ENCODE measurements around the gene NOP58. TPM values are rescaled to one million over a fixed set of nuclear protein-coding genes. Genes with fewer than 3 reads are reported as not detected.
"Not testable (repeated sequence)": the region's sequence is repeated elsewhere in the genome, so short reads cannot be mapped to it uniquely, and the experiment has no call there.

The NOP58 gene
- total RNA-seq, 8 experiments from 2014 or later: 65.2 to 138 (median 89.9) TPM

DNA sequence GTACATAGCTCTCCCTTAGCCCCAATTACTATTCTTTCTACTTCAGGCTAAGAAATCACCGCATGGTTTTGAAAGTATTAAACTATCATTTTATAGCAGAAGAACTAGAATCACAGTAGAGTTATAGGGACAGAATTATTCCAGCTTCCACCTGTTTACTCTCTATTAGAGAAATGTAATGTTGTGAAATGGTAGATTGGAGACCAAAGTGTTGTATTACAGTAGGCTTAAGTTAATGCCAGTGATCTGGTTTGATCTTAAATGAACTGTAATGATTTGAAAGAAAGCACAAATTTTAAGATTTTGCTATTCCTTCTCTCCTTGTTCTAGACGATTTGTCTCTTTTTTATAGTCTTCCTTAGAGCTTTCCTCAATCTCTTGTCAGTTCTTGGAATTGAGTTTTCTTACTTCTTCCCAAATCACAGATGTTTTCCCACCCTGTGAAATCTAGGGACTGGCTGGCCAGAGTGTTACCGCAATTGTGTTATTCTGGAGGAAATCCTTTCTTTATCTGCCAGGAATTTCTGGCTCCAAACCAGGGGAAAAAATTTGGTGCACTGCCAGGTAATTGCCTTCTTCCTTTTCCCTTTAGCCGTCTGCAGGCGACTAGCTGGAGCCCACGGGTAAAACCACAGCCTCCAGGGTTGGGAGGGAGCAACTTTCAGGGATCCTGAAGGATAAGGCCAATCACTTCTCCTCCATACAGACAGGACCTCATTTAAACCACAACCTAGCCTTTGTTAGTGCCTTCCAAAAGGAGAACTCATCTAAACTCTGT lies 51.7 kb downstream of the NOP58 start:
- in situ Hi-C loops (cut with MboI; ENCODE audit: low pct_unique_long_range_greater_than_20kb in 2 of 9, low sequenced_read_pairs in 9 of 9, unreplicated experiment in 9 of 9): loop anchor here in 1 of 9 experiments (25.0 kb wide), 1 partner anchor 145 kb away; no protein-coding TSS in a partner anchor
- Histone ChIP-seq H3K4me1 (replicated peaks in 1 of 2) (no peaks in the 10 kb centered on the region), H3K4me3 (no peak overlapping the region), H3K27ac (no peak overlapping the region)
- peak in 4 of 8 experiments; percentile 50 to 89 (median 82) for ATAC-seq (replicated peaks in 6 of 8)
- 1 to 86% (median 57%) methylated on average over 2 to 6 of the region's 6 CpGs; no CpG with 5 or more reads in 1 of the 10 experiments for WGBS, 10 experiments

DNA sequence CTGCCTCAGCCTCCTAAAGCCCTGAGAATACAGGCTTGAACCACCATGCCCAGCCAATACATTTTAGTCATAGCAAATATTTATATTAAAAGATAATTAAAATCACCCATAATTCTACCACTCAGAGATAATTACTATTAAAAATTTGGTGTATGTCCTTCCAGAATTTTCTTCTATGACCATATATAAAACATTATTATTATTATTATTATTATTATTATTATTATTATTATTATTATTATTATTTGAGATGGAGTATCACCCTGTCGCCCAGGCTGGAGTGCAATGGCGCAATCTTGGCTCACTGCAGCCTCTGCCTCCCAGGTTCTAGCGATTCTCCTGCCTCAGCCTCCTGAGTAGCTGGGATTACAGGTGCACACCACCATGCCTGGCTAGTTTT lies 54.8 kb downstream of the NOP58 start:
- H3K4me1 ChIP-seq (replicated peaks in 1 of 2); ATAC-seq (replicated peaks in 6 of 8); H3K4me3 ChIP-seq; H3K27ac ChIP-seq: not testable (repeated sequence)
- WGBS, 10 experiments: 83 to 100% (median 100%) methylated on average over 1 to 3 of the region's 3 CpGs; no CpG with 5 or more reads in 5 of the 10 experiments
- in situ Hi-C loops (cut with MboI; ENCODE audit: low pct_unique_long_range_greater_than_20kb in 2 of 9, low sequenced_read_pairs in 9 of 9, unreplicated experiment in 9 of 9): loop anchor here in 1 of 9 experiments (25.0 kb wide), 1 partner anchor 142 kb away; no protein-coding TSS in a partner anchor

DNA sequence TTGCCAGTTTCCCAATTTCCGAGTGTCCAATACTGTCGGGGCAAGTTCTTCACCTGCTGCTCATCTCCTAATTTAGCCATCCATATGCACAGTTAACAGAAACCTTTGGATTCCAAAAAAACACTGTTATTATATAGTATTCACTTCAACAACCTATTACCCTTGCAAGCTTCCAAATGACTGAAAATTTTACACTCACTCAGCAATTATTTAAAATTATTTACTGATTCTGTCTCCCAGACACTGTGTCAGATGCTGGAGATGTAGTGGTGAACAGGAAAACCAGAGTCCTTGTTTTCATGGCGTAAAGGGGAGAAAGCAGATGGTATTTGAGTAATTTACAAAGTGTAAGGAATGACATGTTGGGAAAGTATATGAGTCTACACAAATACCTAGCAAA lies 56.9 kb downstream of the NOP58 start:
- in situ Hi-C loops (cut with MboI; ENCODE audit: low pct_unique_long_range_greater_than_20kb in 2 of 9, low sequenced_read_pairs in 9 of 9, unreplicated experiment in 9 of 9): loop anchor here in 1 of 9 experiments (25.0 kb wide), 1 partner anchor 140 kb away; no protein-coding TSS in a partner anchor
- ATAC-seq (replicated peaks in 6 of 8): no peak
- no peak overlapping the region for H3K27ac ChIP-seq
- 75 to 100% (median 90%) methylated on average over 1 to 3 of the region's 3 CpGs; no CpG with 5 or more reads in 4 of the 10 experiments for WGBS, 10 experiments
- no peaks in the 10 kb centered on the region for H3K4me1 ChIP-seq (replicated peaks in 1 of 2)
- no peak overlapping the region for H3K4me3 ChIP-seq

DNA sequence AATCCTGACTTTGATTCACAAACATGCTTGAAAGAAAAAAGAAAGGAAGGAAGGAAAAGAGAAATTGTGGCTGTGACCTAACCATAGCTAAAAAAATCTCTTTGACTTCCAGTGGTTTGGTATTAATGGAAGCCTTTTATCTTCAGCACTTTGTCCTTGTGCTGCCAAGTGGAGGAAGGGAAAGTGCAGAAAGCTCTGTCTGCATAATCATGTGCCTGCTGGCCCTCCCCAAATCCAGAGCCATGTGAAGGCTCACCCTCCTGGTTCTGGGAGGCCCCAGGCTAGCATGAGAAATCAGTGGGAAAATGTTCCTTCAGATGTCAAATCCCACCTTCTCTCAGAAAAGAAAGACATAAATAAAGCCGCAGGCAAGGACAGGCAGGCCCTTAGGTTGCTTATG lies 62.3 kb downstream of the NOP58 start:
- Histone ChIP-seq H3K27ac (no peak overlapping the region), H3K4me1 (replicated peaks in 1 of 2) (peaks cover 0 to 2% of the 10 kb centered on the region in 2 donors), H3K4me3 (no peak overlapping the region)
- 33 to 100% (median 83%) methylated on average over 1 of the region's 1 CpG; no CpG with 5 or more reads in 3 of the 10 experiments for WGBS, 10 experiments
- in situ Hi-C loops (cut with MboI; ENCODE audit: low pct_unique_long_range_greater_than_20kb in 2 of 9, low sequenced_read_pairs in 9 of 9, unreplicated experiment in 9 of 9): no loop called here
- peak in 5 of 8 experiments; percentile 70 to 84 (median 78) for ATAC-seq (replicated peaks in 6 of 8)

DNA sequence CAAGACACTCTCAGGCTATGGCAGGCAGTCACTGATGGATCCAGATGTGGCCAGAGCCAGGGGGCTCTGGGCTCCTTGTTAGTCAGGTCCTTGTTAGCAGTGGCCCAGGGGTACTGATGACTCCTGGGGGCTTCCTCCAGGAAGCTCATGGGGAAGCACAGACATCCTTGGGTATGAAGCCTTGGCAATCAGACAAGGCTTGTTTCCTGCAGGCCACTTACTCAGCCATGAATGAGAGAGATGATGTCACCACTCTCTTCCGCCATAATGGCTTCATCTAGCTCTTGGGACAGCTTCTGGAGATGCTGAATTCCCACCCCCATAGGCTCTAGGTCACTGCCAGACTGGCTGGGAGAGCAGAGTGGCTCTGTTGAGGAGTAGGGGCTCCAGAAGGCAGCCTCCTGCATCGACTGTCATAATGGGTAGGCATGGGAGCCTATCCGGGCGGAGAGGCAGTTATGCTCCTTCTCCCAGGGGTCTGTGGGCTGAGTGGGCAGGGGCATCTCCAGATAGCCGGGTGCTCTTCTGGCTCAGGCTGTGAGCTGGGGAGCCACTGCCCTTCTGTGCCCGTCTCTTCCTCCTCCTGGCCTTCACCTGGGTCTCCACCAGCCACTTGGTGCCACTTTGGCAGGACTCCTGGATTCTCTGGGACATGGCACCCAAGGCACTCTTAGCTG lies 70.4 kb downstream of the NOP58 start:
- Histone ChIP-seq H3K27ac (no peak overlapping the region), H3K4me3 (no peak overlapping the region), H3K4me1 (replicated peaks in 1 of 2) (no peaks in the 10 kb centered on the region)
- in situ Hi-C loops (cut with MboI; ENCODE audit: low pct_unique_long_range_greater_than_20kb in 2 of 9, low sequenced_read_pairs in 9 of 9, unreplicated experiment in 9 of 9): no loop called here
- no peak for ATAC-seq (replicated peaks in 6 of 8)
- 60 to 100% (median 91%) methylated on average over 1 to 2 of the region's 6 CpGs; no CpG with 5 or more reads in 6 of the 10 experiments for WGBS, 10 experiments

DNA sequence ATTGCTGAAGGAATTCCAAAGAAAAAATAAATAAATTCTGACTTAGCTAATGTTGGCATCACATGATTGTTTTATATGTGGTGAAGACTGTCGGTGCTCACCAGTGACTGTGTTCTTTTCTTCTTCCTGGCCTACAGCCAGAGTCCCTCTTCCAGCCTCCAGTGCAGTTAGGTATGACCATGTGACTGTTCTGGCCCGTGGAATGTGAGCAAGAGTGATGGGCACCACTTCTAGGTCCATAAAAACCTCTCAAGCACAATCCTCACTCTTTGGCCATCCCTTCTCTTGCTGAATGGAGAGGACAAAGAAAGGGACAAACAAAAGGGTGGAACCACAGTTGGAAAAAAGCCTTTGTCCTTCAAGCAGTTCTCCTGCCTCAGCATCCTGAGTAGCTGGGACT lies 71.6 kb downstream of the NOP58 start:
- 0 to 80% (median 38%) methylated on average over 1 to 2 of the region's 2 CpGs; no CpG with 5 or more reads in 3 of the 10 experiments for WGBS, 10 experiments
- no peak overlapping the region for H3K27ac ChIP-seq
- peak in 4 of 8 experiments; percentile 19 to 73 (median 48) for ATAC-seq (replicated peaks in 6 of 8)
- no peaks in the 10 kb centered on the region for H3K4me1 ChIP-seq (replicated peaks in 1 of 2)
- no peak overlapping the region for H3K4me3 ChIP-seq
- in situ Hi-C loops (cut with MboI; ENCODE audit: low pct_unique_long_range_greater_than_20kb in 2 of 9, low sequenced_read_pairs in 9 of 9, unreplicated experiment in 9 of 9): no loop called here

DNA sequence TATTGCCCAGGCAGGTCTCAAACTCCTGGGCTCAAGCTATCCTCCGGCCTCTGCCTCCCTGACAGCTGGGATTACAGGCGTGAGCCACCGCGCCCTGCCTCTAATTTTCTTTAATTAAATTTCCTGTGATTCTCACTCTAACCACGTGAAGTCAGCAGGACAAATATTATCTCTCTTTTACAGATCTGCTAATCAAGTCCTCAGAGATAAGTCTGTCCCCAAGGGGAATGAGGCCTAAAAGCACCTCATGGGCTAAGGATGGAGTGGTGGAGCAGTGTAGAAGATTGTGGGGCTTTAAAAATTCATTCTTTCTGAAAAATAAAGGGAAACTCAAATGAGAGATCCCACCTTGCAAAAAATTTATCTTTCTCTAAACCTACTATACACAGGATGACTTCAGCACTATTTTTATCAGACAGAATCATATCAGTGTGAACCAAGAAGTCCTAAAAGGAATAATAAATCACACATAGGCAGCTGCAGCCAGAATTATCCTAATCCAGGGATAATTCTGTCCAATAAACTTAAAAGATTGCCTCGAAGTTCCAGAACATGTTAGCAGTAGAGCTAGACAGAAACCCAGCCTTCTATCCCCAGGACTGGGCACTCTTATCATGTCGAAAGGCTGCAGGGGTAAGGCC lies 72.3 kb downstream of the NOP58 start:
- ATAC-seq (replicated peaks in 6 of 8): no peak
- H3K4me1 ChIP-seq (replicated peaks in 1 of 2): no peaks in the 10 kb centered on the region
- H3K27ac ChIP-seq: no peak overlapping the region
- in situ Hi-C loops (cut with MboI; ENCODE audit: low pct_unique_long_range_greater_than_20kb in 2 of 9, low sequenced_read_pairs in 9 of 9, unreplicated experiment in 9 of 9): no loop called here
- H3K4me3 ChIP-seq: no peak overlapping the region
- 61 to 100% (median 94%) methylated on average over 1 to 7 of the region's 7 CpGs; no CpG with 5 or more reads in 1 of the 10 experiments for WGBS, 10 experiments

DNA sequence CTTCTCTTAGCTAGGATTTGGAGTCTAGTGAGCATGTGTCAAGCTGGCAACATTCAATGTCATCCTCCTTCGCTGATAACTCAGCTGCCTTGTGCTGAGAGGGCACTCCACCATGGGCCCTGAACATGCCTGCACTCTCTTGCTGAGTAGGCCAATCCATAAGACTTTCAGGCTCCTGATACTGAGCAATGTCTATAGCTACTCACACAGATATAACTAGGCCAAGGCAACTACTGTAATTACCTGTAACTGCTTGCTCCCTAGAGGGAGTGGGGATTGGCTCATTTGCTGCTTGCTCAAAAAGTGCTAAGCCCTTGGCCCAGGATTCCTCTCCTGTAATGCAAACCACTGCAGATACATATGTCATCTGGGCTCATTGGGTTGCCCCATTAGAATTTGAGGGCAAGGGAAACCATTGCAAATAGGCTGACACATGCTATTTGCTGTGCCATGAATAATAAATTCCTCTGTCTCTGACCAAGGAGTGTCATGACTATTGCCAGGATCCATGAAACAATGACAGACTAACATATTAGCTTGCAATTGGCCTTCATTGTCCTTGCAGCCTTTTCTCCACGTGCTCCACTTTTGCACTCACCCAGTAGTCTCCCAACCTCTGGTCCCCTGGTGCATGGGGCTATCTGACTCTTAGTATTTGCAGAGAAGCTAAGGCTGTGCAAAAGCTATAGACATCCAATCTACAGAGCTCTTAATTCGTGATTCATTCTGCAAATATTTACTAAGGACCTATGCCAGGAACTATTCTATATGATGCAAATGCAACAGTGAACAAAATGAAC lies 73.7 kb downstream of the NOP58 start:
- Histone ChIP-seq H3K27ac (no peak overlapping the region), H3K4me1 (replicated peaks in 1 of 2) (no peaks in the 10 kb centered on the region), H3K4me3 (no peak overlapping the region)
- in situ Hi-C loops (cut with MboI; ENCODE audit: low pct_unique_long_range_greater_than_20kb in 2 of 9, low sequenced_read_pairs in 9 of 9, unreplicated experiment in 9 of 9): no loop called here
- peak in 3 of 8 experiments; percentile 54 to 87 (median 68) for ATAC-seq (replicated peaks in 6 of 8)
- 43 to 85% (median 55%) methylated on average over 1 to 3 of the region's 3 CpGs; no CpG with 5 or more reads in 3 of the 10 experiments for WGBS, 10 experiments

DNA sequence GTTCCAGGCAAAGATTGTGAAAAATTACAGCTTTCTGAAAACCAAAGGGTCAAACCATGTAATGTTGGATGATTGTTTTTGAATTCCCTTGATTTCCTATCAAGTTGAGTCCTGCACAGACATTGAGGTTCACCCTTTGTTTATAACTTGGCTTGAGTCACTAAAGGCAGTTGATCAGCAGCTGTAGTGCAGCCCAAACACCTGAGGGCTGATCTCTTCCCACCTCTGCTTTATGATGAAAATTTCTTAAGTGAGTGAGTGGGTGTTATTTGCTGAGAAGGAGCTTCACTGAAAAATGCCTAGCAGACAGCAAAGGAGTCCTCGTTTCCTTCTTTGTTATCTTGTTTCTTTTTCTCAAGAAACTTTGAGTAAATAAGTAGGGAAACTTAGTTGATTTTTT lies 78.6 kb downstream of the NOP58 start:
- in situ Hi-C loops (cut with MboI; ENCODE audit: low pct_unique_long_range_greater_than_20kb in 2 of 9, low sequenced_read_pairs in 9 of 9, unreplicated experiment in 9 of 9): no loop called here
- no peak for ATAC-seq (replicated peaks in 6 of 8)
- H3K27ac ChIP-seq: no peak overlapping the region
- no peak overlapping the region for H3K4me3 ChIP-seq
- no peaks in the 10 kb centered on the region for H3K4me1 ChIP-seq (replicated peaks in 1 of 2)
- WGBS, 10 experiments: 25 to 100% (median 38%) methylated on average over 1 of the region's 1 CpG; no CpG with 5 or more reads in 1 of the 10 experiments

DNA sequence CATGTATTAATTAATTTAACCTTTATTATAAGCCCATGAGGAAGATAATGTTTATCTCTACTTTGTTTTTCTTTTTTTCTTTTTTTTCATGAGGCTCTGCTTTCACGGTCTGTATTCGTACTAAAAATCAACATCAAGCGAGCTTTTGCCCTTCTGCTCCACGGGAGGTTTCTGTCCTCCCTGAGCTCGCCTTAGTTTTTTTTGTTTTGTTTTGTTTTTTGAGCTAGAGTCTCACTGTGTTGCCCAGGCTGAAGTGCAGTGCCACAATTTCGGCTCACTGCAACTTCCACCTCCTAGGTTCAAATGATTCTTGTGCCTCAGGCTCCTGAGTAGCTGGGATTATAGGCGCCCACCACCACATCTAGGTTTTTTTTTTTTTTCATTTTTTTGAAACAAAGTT lies 80.6 kb downstream of the NOP58 start:
- 78 to 93% (median 88%) methylated on average over 6 to 7 of the region's 7 CpGs; no CpG with 5 or more reads in 1 of the 10 experiments for WGBS, 10 experiments

More for the DNA sequence above, 80.6 kb downstream of the NOP58 start:
- no peak overlapping the region for H3K4me3 ChIP-seq
- no peaks in the 10 kb centered on the region for H3K4me1 ChIP-seq (replicated peaks in 1 of 2)
- H3K27ac ChIP-seq: no peak overlapping the region
- no peak for ATAC-seq (replicated peaks in 6 of 8)
- in situ Hi-C loops (cut with MboI; ENCODE audit: low pct_unique_long_range_greater_than_20kb in 2 of 9, low sequenced_read_pairs in 9 of 9, unreplicated experiment in 9 of 9): no loop called here

Measured in motor neuron (in vitro differentiated cells).